Astrocyte (in vitro differentiated cells and primary cell): ENCODE data around the gene CCL17. TPM values are rescaled to one million over a fixed set of nuclear protein-coding genes. Genes with fewer than 3 reads are reported as not detected.

ENCODE experiments used
- DNase-seq: peaks from one replicate; pipeline ENCODE4 v3.0.0-alpha.2; 2010; ENCODE audit warnings: low read depth
- FAIRE-seq: peaks from 2 replicates; lab custom pipeline; 2011; peaks lifted over from hg19 to GRCh38; lab: Jason Lieb, UNC
- H2AFZ ChIP-seq: 2 replicates; pipeline ENCODE4 v1.6.0; 2012; ENCODE audit warnings: low read depth, low read length, inconsistent platforms
- H3K27ac ChIP-seq: 2 replicates; pipeline ENCODE4 v1.5.1; 2011; ENCODE audit warnings: low read depth, low read length, inconsistent platforms
- H3K27me3 ChIP-seq: 2 replicates; pipeline ENCODE4 v1.6.0; 2011; ENCODE audit warnings: low read length, inconsistent platforms; ENCODE audit not compliant: insufficient read depth
- H3K36me3 ChIP-seq: 2 replicates; pipeline ENCODE4 v1.5.1; 2011; ENCODE audit warnings: low read length, inconsistent platforms; ENCODE audit not compliant: insufficient read depth
- H3K4me1 ChIP-seq: 2 replicates; pipeline ENCODE4 v1.5.1; 2011; ENCODE audit warnings: low read length, inconsistent platforms; ENCODE audit not compliant: insufficient read depth
- H3K4me2 ChIP-seq: 2 replicates; pipeline ENCODE4 v1.6.0; 2012; ENCODE audit warnings: low read length, inconsistent platforms
- H3K4me3 ChIP-seq: 2 replicates; pipeline ENCODE4 v1.5.1; 2011; ENCODE audit warnings: low read depth, mild to moderate bottlenecking, low read length, inconsistent platforms; ENCODE audit not compliant: insufficient read depth
- H3K79me2 ChIP-seq: 2 replicates; pipeline ENCODE4 v1.6.0; 2012; ENCODE audit warnings: mild to moderate bottlenecking, low read length, inconsistent platforms; ENCODE audit not compliant: insufficient read depth
- H3K9ac ChIP-seq: 2 replicates; pipeline ENCODE4 v1.6.0; 2012; ENCODE audit warnings: mild to moderate bottlenecking, low read length, inconsistent platforms
- H3K9me3 ChIP-seq: 2 replicates; pipeline ENCODE4 v1.5.1; 2012; ENCODE audit warnings: low read depth, mild to moderate bottlenecking, low read length, inconsistent platforms; ENCODE audit not compliant: insufficient read depth
- H4K20me1 ChIP-seq: 2 replicates; pipeline ENCODE4 v1.6.0; 2012; ENCODE audit warnings: low read length, inconsistent platforms; ENCODE audit not compliant: insufficient read depth
- H3K27ac Mint-ChIP-seq: one replicate; pipeline ENCODE4 v1.8.0; 2021; ENCODE audit warnings: mild to moderate bottlenecking, mixed read lengths; ENCODE audit not compliant: unreplicated experiment
- H3K27me3 Mint-ChIP-seq: one replicate; pipeline ENCODE4 v1.8.0; 2021; ENCODE audit warnings: low read depth, mixed read lengths; ENCODE audit not compliant: unreplicated experiment
- H3K36me3 Mint-ChIP-seq: one replicate; pipeline ENCODE4 v1.8.0; 2021; ENCODE audit warnings: low read depth, mixed read lengths; ENCODE audit not compliant: unreplicated experiment
- H3K4me1 Mint-ChIP-seq: one replicate; pipeline ENCODE4 v1.8.0; 2021; ENCODE audit warnings: low read depth, mixed read lengths; ENCODE audit not compliant: unreplicated experiment
- H3K4me3 Mint-ChIP-seq: one replicate; pipeline ENCODE4 v1.8.0; 2021; ENCODE audit warnings: mild to moderate bottlenecking, moderate library complexity, mixed read lengths; ENCODE audit not compliant: unreplicated experiment
- H3K9me3 Mint-ChIP-seq: one replicate; pipeline ENCODE4 v1.8.0; 2021; ENCODE audit warnings: mild to moderate bottlenecking, mixed read lengths; ENCODE audit not compliant: unreplicated experiment
- CTCF ChIP-seq: IDR thresholded peaks from 2 replicates; pipeline ENCODE4 v1.5.1; 2011; ENCODE audit warnings: low read depth, mild to moderate bottlenecking, inconsistent platforms, low read length, moderate library complexity; ENCODE audit not compliant: insufficient read depth
- EZH2 ChIP-seq: IDR thresholded peaks from 2 replicates; pipeline ENCODE4 v1.6.1; 2012; ENCODE audit warnings: mild to moderate bottlenecking, low read length, inconsistent platforms; ENCODE audit not compliant: insufficient read depth
- total RNA-seq: library from RNA; stranded (reverse); gene quantifications from 2 replicates; pipeline ENCODE4 v1.2.1, GENCODE V29; 2021

The CCL17 gene
- total RNA-seq, 1 donor from 2014 or later, result not detected

- H3K4me3 ChIP-seq, result no peak overlapping the region
- H3K9me3 Mint-ChIP-seq, result peaks cover 6% of the 10 kb centered on the region
- no peak overlapping the region for H3K4me2 ChIP-seq
- H3K4me1 ChIP-seq, result no peaks in the 10 kb centered on the region
- no peak overlapping the region for H2AFZ ChIP-seq
- TF ChIP-seq CTCF (no peak), EZH2 (no peak)
- H3K27ac ChIP-seq, result no peak overlapping the region
- peaks cover 9% of the 10 kb centered on the region for H3K27me3 ChIP-seq
- no peaks in the 10 kb centered on the region for H3K79me2 ChIP-seq
- H3K9ac ChIP-seq, result no peak overlapping the region
- no peak for FAIRE-seq
- H3K27ac Mint-ChIP-seq, result no peak overlapping the region
- no peak overlapping the region for H3K4me3 Mint-ChIP-seq
- H3K9me3 ChIP-seq, result no peaks in the 10 kb centered on the region
- H3K36me3 Mint-ChIP-seq, result no peaks in the 10 kb centered on the region
- no peaks in the 10 kb centered on the region for H4K20me1 ChIP-seq
- peaks cover 9% of the 10 kb centered on the region for H3K4me1 Mint-ChIP-seq
- H3K27me3 Mint-ChIP-seq, result peaks cover 12% of the 10 kb centered on the region
- no peak for DNase-seq
- no peaks in the 10 kb centered on the region for H3K36me3 ChIP-seq
These were observed 16.0 kb upstream of the CCL17 start for GRCh38 chr16:57388359-57389086.

GRCh38 chr16:57389087-57389468, 15.5 kb upstream of the CCL17 start:
- DNase-seq (no peak), FAIRE-seq (no peak)
- no peaks in the 10 kb centered on the region for H3K79me2 ChIP-seq
- Mint-ChIP-seq H3K4me1 (peaks cover 4% of the 10 kb centered on the region), H3K4me3 (no peak overlapping the region), H3K9me3 (peaks cover 6% of the 10 kb centered on the region), H3K27ac (no peak overlapping the region), H3K36me3 (no peaks in the 10 kb centered on the region), H3K27me3 (peaks cover 12% of the 10 kb centered on the region)
- no peaks in the 10 kb centered on the region for H4K20me1 ChIP-seq
- H3K4me2 ChIP-seq, result no peak overlapping the region
- H3K36me3 ChIP-seq, result no peaks in the 10 kb centered on the region
- no peaks in the 10 kb centered on the region for H3K4me1 ChIP-seq
- no peak overlapping the region for H3K9ac ChIP-seq
- peaks cover 9% of the 10 kb centered on the region for H3K27me3 ChIP-seq
- no peak overlapping the region for H2AFZ ChIP-seq
- H3K9me3 ChIP-seq, result no peaks in the 10 kb centered on the region
- no peak overlapping the region for H3K4me3 ChIP-seq
- no peak overlapping the region for H3K27ac ChIP-seq
- TF ChIP-seq CTCF, result no peak
- no peak for TF ChIP-seq EZH2

DNA sequence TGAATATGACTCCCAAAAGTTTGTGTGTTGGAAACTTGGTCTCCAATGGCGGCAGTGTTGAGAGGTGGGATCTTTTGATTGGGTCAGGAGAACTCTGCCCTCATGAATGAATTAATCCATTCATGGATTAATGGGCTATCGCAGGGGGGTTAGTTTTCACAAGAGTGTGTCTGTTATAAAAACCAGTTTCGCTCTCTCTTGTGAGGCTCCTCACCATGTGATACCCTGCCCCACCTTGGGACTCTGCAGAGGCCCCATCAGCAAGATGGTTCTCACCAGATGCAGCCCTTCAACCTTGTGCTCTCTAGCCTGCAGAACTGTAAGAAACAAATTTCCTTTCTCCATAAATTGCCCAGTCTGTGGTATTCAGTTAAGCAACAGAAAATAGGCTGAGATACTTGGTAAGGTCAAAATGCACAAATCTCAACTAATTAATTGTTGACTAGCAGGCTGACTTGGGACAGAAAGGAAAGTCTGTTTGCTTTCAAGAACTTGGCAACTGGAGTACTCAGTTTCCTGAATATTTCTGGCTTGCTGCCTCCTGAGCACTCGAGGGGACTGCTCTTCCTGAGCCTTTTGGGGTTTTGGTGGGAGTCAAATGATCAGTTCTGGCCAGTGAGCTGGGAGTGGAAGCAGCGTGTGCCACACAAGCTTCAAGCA, 13.8 kb upstream of the CCL17 start:
- H3K79me2 ChIP-seq, result no peaks in the 10 kb centered on the region
- no peak for FAIRE-seq
- H3K36me3 Mint-ChIP-seq, result peaks cover 2% of the 10 kb centered on the region
- H3K4me1 Mint-ChIP-seq, result peaks cover 3% of the 10 kb centered on the region
- H3K9ac ChIP-seq, result no peak overlapping the region
- peaks cover 9% of the 10 kb centered on the region for H3K27me3 ChIP-seq
- H3K9me3 Mint-ChIP-seq, result peaks cover 6% of the 10 kb centered on the region
- TF ChIP-seq CTCF (no peak), EZH2 (no peak)
- H3K4me3 ChIP-seq, result no peak overlapping the region
- no peak overlapping the region for H3K4me3 Mint-ChIP-seq
- no peak for DNase-seq
- peaks cover 3% of the 10 kb centered on the region for H3K9me3 ChIP-seq
- no peaks in the 10 kb centered on the region for H3K36me3 ChIP-seq
- H3K27me3 Mint-ChIP-seq, result peaks cover 12% of the 10 kb centered on the region
- H4K20me1 ChIP-seq, result no peaks in the 10 kb centered on the region
- no peaks in the 10 kb centered on the region for H3K4me1 ChIP-seq
- H3K27ac ChIP-seq, result no peak overlapping the region
- no peak overlapping the region for H3K27ac Mint-ChIP-seq
- no peak overlapping the region for H3K4me2 ChIP-seq
- no peak overlapping the region for H2AFZ ChIP-seq
